Activated T-cell treated with anti-CD3 and anti-CD28 coated beads, Interleukin-2, amount 50 U/mL, for 24 hours (primary cell): ENCODE measurements around the gene TERT.
A peak's percentile ranks its signal among the peaks of the same experiment; 100 is the strongest.
"Not testable (repeated sequence)": the region's sequence is repeated elsewhere in the genome, so short reads cannot be mapped to it uniquely, and the experiment has no call there.

Experiments
- DNase-seq: peaks from one replicate; pipeline ENCODE4 v3.0.0-alpha.2; 2020
- H3K27ac Mint-ChIP-seq: 2 replicates; pipeline ENCODE4 v1.8.0; 2020; ENCODE audit warnings: mild to moderate bottlenecking, mixed read lengths
- H3K27me3 Mint-ChIP-seq: 2 replicates; pipeline ENCODE4 v1.8.0; 2020; ENCODE audit warnings: mixed read lengths
- H3K36me3 Mint-ChIP-seq: 2 replicates; pipeline ENCODE4 v1.8.0; 2020; ENCODE audit warnings: low read depth, mixed read lengths
- H3K4me1 Mint-ChIP-seq: 2 replicates; pipeline ENCODE4 v1.8.0; 2020; ENCODE audit warnings: low read depth, mixed read lengths
- H3K4me3 Mint-ChIP-seq: 2 replicates; pipeline ENCODE4 v1.8.0; 2020; ENCODE audit warnings: mild to moderate bottlenecking, moderate library complexity, mixed read lengths
- H3K9me3 Mint-ChIP-seq: 2 replicates; pipeline ENCODE4 v1.8.0; 2020; ENCODE audit warnings: mixed read lengths

Gene TERT

GRCh38 chr5:1285141-1285540 is 9.7 kb downstream of the TERT start:
- Mint-ChIP-seq H3K27ac (no peak overlapping the region), H3K36me3 (peaks cover 28% of the 10 kb centered on the region), H3K9me3 (no peaks in the 10 kb centered on the region), H3K4me1 (no peaks in the 10 kb centered on the region), H3K27me3 (no peaks in the 10 kb centered on the region), H3K4me3 (no peak overlapping the region)
- no peak for DNase-seq

- peaks cover 32% of the 10 kb centered on the region for H3K36me3 Mint-ChIP-seq
- not testable (repeated sequence) for DNase-seq, H3K27me3 Mint-ChIP-seq, H3K9me3 Mint-ChIP-seq, H3K4me1 Mint-ChIP-seq, H3K4me3 Mint-ChIP-seq, H3K27ac Mint-ChIP-seq
These were observed 10.4 kb downstream of the TERT start for GRCh38 chr5:1284336-1284970.

- not testable (repeated sequence) for H3K9me3 Mint-ChIP-seq, H3K27me3 Mint-ChIP-seq, H3K4me1 Mint-ChIP-seq, H3K4me3 Mint-ChIP-seq, H3K27ac Mint-ChIP-seq
- peaks cover 34% of the 10 kb centered on the region for H3K36me3 Mint-ChIP-seq
- DNase-seq = peak; percentile 20
These were observed 11.2 kb downstream of the TERT start for GRCh38 chr5:1283729-1284041.

- DNase-seq = not testable (repeated sequence)
These were observed 11.7 kb downstream of the TERT start for GRCh38 chr5:1282993-1283728.

GRCh38 chr5:1282131-1282992 is 12.5 kb downstream of the TERT start:
- H3K4me3 Mint-ChIP-seq = no peak overlapping the region
- H3K27ac Mint-ChIP-seq = no peak overlapping the region
- H3K4me1 Mint-ChIP-seq = no peaks in the 10 kb centered on the region
- DNase-seq = no peak
- peaks cover 35% of the 10 kb centered on the region for H3K36me3 Mint-ChIP-seq
- H3K27me3 Mint-ChIP-seq = no peaks in the 10 kb centered on the region
- H3K9me3 Mint-ChIP-seq = no peaks in the 10 kb centered on the region

More at GRCh38 chr5:1282993-1283728, 11.7 kb downstream of the TERT start:
- not testable (repeated sequence) for H3K27ac Mint-ChIP-seq, H3K9me3 Mint-ChIP-seq, H3K27me3 Mint-ChIP-seq, H3K4me1 Mint-ChIP-seq, H3K4me3 Mint-ChIP-seq
- peaks cover 34% of the 10 kb centered on the region for H3K36me3 Mint-ChIP-seq

- H3K4me3 Mint-ChIP-seq = no peak overlapping the region
- no peaks in the 10 kb centered on the region for H3K4me1 Mint-ChIP-seq
- DNase-seq = no peak
- H3K9me3 Mint-ChIP-seq = no peaks in the 10 kb centered on the region
- peaks cover 30% of the 10 kb centered on the region for H3K36me3 Mint-ChIP-seq
- H3K27me3 Mint-ChIP-seq = no peaks in the 10 kb centered on the region
- no peak overlapping the region for H3K27ac Mint-ChIP-seq
These were observed 13.6 kb downstream of the TERT start for GRCh38 chr5:1281038-1281882.

GRCh38 chr5:1280177-1281037 is 14.5 kb downstream of the TERT start:
- Mint-ChIP-seq H3K36me3 (peaks cover 26% of the 10 kb centered on the region), H3K27me3 (no peaks in the 10 kb centered on the region)

GRCh38 chr5:1279443-1280151 is 15.3 kb downstream of the TERT start:
- H3K36me3 Mint-ChIP-seq = peaks cover 30% of the 10 kb centered on the region
- H3K4me3 Mint-ChIP-seq = no peak overlapping the region
- H3K4me1 Mint-ChIP-seq = no peaks in the 10 kb centered on the region
- no peaks in the 10 kb centered on the region for H3K9me3 Mint-ChIP-seq
- no peak for DNase-seq
- H3K27me3 Mint-ChIP-seq = no peaks in the 10 kb centered on the region
- H3K27ac Mint-ChIP-seq = no peak overlapping the region

More at GRCh38 chr5:1280177-1281037, 14.5 kb downstream of the TERT start:
- no peak for DNase-seq
- Mint-ChIP-seq H3K9me3 (no peaks in the 10 kb centered on the region), H3K4me3 (no peak overlapping the region), H3K27ac (no peak overlapping the region), H3K4me1 (no peaks in the 10 kb centered on the region)

GRCh38 chr5:1278656-1279442 is 16.0 kb downstream of the TERT start:
- peaks cover 33% of the 10 kb centered on the region for H3K36me3 Mint-ChIP-seq
- H3K27ac Mint-ChIP-seq = no peak overlapping the region
- no peaks in the 10 kb centered on the region for H3K9me3 Mint-ChIP-seq
- no peak overlapping the region for H3K4me3 Mint-ChIP-seq
- no peaks in the 10 kb centered on the region for H3K27me3 Mint-ChIP-seq
- DNase-seq = no peak
- no peaks in the 10 kb centered on the region for H3K4me1 Mint-ChIP-seq

- Mint-ChIP-seq H3K27me3 (no peaks in the 10 kb centered on the region), H3K4me3 (no peak overlapping the region), H3K27ac (no peak overlapping the region), H3K9me3 (no peaks in the 10 kb centered on the region), H3K4me1 (no peaks in the 10 kb centered on the region), H3K36me3 (peaks cover 33% of the 10 kb centered on the region)
- DNase-seq = no peak
These were observed 16.7 kb downstream of the TERT start for GRCh38 chr5:1278216-1278615.

GRCh38 chr5:1277781-1278180 is 17.1 kb downstream of the TERT start:
- no peaks in the 10 kb centered on the region for H3K9me3 Mint-ChIP-seq
- no peaks in the 10 kb centered on the region for H3K27me3 Mint-ChIP-seq
- H3K27ac Mint-ChIP-seq = no peak overlapping the region
- no peak overlapping the region for H3K4me3 Mint-ChIP-seq
- H3K4me1 Mint-ChIP-seq = no peaks in the 10 kb centered on the region
- peaks cover 33% of the 10 kb centered on the region for H3K36me3 Mint-ChIP-seq
- no peak for DNase-seq

GRCh38 chr5:1277331-1277730 is 17.5 kb downstream of the TERT start:
- no peak for DNase-seq
- no peaks in the 10 kb centered on the region for H3K9me3 Mint-ChIP-seq
- H3K4me3 Mint-ChIP-seq = no peak overlapping the region
- no peaks in the 10 kb centered on the region for H3K27me3 Mint-ChIP-seq
- H3K27ac Mint-ChIP-seq = no peak overlapping the region
- H3K36me3 Mint-ChIP-seq = peaks cover 33% of the 10 kb centered on the region
- no peaks in the 10 kb centered on the region for H3K4me1 Mint-ChIP-seq
